Osteocyte (in vitro differentiated cells): ENCODE data around the gene ITGA7. TPM values are rescaled to one million over a fixed set of nuclear protein-coding genes. Genes with fewer than 3 reads are reported as not detected.

Experiments used
- DNase-seq: peaks from one replicate; pipeline ENCODE4 v3.0.0; 2021; ENCODE audit warnings: mixed read lengths; ENCODE audit not compliant: unreplicated experiment; ENCODE audit errors: extremely low spot score
- H3K27ac Mint-ChIP-seq: one replicate; pipeline ENCODE4 v1.8.0; 2021; ENCODE audit warnings: mild to moderate bottlenecking, mixed read lengths; ENCODE audit not compliant: unreplicated experiment
- H3K27me3 Mint-ChIP-seq: one replicate; pipeline ENCODE4 v1.8.0; 2021; ENCODE audit warnings: mixed read lengths; ENCODE audit not compliant: unreplicated experiment
- H3K36me3 Mint-ChIP-seq: one replicate; pipeline ENCODE4 v1.8.0; 2021; ENCODE audit warnings: mixed read lengths; ENCODE audit not compliant: unreplicated experiment
- H3K4me1 Mint-ChIP-seq: one replicate; pipeline ENCODE4 v1.8.0; 2021; ENCODE audit warnings: mixed read lengths; ENCODE audit not compliant: unreplicated experiment
- H3K4me3 Mint-ChIP-seq: one replicate; pipeline ENCODE4 v1.8.0; 2021; ENCODE audit warnings: mild to moderate bottlenecking, moderate library complexity, mixed read lengths; ENCODE audit not compliant: unreplicated experiment
- H3K9me3 Mint-ChIP-seq: one replicate; pipeline ENCODE4 v1.8.0; 2021; ENCODE audit warnings: mixed read lengths; ENCODE audit not compliant: unreplicated experiment
- CTCF ChIP-seq: fragments of 200-600 bp; sonication (generic); IDR thresholded peaks from 2 replicates; pipeline ENCODE4 v1.5.0; 2021; ENCODE audit warnings: antibody characterized with exemption, mild to moderate bottlenecking, moderate library complexity
- total RNA-seq: library from RNA; stranded (reverse); gene quantifications from 2 replicates; pipeline ENCODE4 v1.2.1, GENCODE V29; 2021

The ITGA7 gene
- total RNA-seq, 1 donor from 2014 or later, result 5.7 TPM

DNA sequence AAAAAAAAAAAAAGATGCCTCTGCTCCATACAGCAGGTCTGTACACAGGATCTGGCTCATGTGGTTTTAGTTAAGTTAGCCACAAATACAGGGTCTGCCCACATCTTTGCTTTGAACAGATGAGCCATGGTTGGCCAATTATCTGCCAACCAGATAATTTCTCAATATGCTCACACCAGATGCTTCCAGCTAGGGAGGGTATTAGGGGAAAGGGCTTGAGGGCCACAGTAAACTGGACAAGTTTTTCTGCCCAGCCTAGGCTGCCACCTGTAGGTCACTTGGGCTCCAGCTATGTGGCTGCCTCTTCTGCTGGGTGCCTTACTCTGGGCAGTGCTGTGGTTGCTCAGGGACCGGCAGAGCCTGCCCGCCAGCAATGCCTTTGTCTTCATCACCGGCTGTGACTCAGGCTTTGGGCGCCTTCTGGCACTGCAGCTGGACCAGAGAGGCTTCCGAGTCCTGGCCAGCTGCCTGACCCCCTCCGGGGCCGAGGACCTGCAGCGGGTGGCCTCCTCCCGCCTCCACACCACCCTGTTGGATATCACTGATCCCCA, 13.3 kb upstream of the ITGA7 start:
- peak; percentile 63 for TF ChIP-seq CTCF
- no peaks in the 10 kb centered on the region for H3K27me3 Mint-ChIP-seq
- peak overlapping the region; percentile 72 for H3K27ac Mint-ChIP-seq
- H3K4me1 Mint-ChIP-seq, result peaks cover 57% of the 10 kb centered on the region
- H3K4me3 Mint-ChIP-seq, result no peak overlapping the region
- DNase-seq, result no peak
- peaks cover 16% of the 10 kb centered on the region for H3K36me3 Mint-ChIP-seq
- H3K9me3 Mint-ChIP-seq, result no peaks in the 10 kb centered on the region

GRCh38 chr12:55720071-55720564, 12.4 kb upstream of the ITGA7 start, which contains the start of gene RDH5:
RDH5 (plus strand) TSS chr12:55720393; CDS start chr12:55721185, 792 bp downstream.
- Mint-ChIP-seq H3K9me3 (no peaks in the 10 kb centered on the region), H3K36me3 (peaks cover 10% of the 10 kb centered on the region), H3K27ac (peak within 1 kb of the TSS; percentile 72), H3K27me3 (no peaks in the 10 kb centered on the region), H3K4me1 (peaks cover 59% of the 10 kb centered on the region), H3K4me3 (no peak within 1 kb of the TSS)
- no peak for TF ChIP-seq CTCF
- no peak for DNase-seq

GRCh38 chr12:55719371-55719770, 11.7 kb upstream of the ITGA7 start:
- Mint-ChIP-seq H3K27me3 (no peaks in the 10 kb centered on the region), H3K4me3 (no peak overlapping the region), H3K4me1 (peaks cover 54% of the 10 kb centered on the region), H3K9me3 (no peaks in the 10 kb centered on the region), H3K36me3 (peaks cover 4% of the 10 kb centered on the region), H3K27ac (no peak overlapping the region)
- DNase-seq, result no peak
- no peak for TF ChIP-seq CTCF

DNA sequence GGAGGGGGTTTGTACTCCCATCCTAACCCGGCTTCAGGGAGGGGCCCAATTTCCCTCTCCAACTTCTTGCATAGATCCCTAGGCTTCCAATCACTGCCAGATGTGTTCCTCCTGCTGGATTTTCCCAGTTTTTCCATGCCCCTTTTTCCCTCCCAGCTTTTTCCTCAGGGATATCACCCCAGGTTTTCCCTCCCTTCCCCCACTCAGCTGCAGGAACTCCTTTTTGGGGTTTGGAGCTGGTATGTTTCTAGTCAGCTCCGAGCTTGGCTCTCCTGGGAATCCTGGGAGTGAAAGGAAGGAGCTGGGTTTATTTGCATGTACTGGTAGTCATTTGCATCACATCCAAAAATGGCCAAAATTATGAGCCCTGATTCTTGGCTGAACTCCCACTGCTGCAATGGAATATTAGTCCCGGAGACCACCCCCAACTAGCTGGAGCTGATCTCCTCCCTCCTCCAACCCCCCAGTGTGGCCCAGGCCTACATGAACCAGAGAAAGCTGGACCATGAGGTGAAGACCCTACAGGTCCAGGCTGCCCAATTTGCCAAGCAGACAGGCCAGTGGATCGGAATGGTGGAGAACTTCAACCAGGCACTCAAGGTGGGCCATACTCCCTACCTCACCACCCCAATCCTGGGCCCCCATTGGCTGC, 11.0 kb upstream of the ITGA7 start:
- no peak overlapping the region for H3K27ac Mint-ChIP-seq
- H3K27me3 Mint-ChIP-seq, result no peaks in the 10 kb centered on the region
- no peak for TF ChIP-seq CTCF
- H3K4me3 Mint-ChIP-seq, result peak overlapping the region; percentile 47
- H3K9me3 Mint-ChIP-seq, result no peaks in the 10 kb centered on the region
- no peak for DNase-seq
- peaks cover 52% of the 10 kb centered on the region for H3K4me1 Mint-ChIP-seq
- peaks cover 3% of the 10 kb centered on the region for H3K36me3 Mint-ChIP-seq

GRCh38 chr12:55718015-55718414, 10.3 kb upstream of the ITGA7 start:
- DNase-seq, result no peak
- Mint-ChIP-seq H3K4me1 (peaks cover 51% of the 10 kb centered on the region), H3K36me3 (no peaks in the 10 kb centered on the region), H3K4me3 (peak overlapping the region; percentile 47), H3K9me3 (no peaks in the 10 kb centered on the region), H3K27ac (peak overlapping the region; percentile 70), H3K27me3 (peaks cover 2% of the 10 kb centered on the region)
- TF ChIP-seq CTCF, result no peak
